ENCODE data around the gene FOXC2.
A peak's percentile ranks its signal among the peaks of the same experiment; 100 is the strongest.

Gene FOXC2

DNA sequence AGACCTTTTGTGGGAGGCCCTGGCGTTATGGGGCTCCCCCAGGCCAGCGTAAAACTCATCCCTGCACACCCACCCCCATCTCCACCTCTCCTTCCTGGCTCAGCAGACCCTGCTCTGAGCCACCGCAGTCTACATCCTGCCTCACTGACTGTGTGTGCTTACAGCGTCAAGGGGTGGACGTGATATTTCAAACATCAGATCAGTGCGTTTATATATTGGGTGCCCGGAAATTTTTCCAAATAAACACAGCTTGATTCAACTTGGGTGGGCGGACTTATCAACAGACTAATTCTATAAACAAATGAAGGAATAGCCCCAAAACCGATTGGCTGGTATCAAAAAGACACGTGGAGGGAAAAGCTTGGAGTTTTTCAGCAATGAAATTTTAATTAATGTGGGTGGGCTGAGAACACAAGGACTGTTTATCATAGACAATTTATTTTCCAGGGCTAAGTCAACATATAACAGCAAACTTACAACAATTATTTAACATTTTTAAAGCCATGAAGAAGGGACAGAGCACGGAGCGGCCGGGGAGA is 11.5 kb downstream of the FOXC2 start, which contains the start of gene FOXL1:
TSS of gene FOXL1 (plus strand) at position 489 of the 539 bp plus-strand sequence. CDS start 175 bp downstream, outside the sequence.
- TF ChIP-seq, protein P1, sequence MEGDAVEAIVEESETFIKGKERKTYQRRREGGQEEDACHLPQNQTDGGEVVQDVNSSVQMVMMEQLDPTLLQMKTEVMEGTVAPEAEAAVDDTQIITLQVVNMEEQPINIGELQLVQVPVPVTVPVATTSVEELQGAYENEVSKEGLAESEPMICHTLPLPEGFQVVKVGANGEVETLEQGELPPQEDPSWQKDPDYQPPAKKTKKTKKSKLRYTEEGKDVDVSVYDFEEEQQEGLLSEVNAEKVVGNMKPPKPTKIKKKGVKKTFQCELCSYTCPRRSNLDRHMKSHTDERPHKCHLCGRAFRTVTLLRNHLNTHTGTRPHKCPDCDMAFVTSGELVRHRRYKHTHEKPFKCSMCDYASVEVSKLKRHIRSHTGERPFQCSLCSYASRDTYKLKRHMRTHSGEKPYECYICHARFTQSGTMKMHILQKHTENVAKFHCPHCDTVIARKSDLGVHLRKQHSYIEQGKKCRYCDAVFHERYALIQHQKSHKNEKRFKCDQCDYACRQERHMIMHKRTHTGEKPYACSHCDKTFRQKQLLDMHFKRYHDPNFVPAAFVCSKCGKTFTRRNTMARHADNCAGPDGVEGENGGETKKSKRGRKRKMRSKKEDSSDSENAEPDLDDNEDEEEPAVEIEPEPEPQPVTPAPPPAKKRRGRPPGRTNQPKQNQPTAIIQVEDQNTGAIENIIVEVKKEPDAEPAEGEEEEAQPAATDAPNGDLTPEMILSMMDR (IDR thresholded peaks at IDR 0.05; ENCODE audit: poor library complexity, severe bottlenecking), result no peak
- H3K4me3 ChIP-seq (ENCODE audit: severe bottlenecking), result peak within 1 kb of the TSS; percentile 32
- DNase-seq (ENCODE audit: low spot score) (no peak), ATAC-seq (ENCODE audit: low read depth) (no peak)
- H3K27ac ChIP-seq (ENCODE audit: poor library complexity, severe bottlenecking), result peak within 1 kb of the TSS; percentile 83
- peaks cover 16% of the 10 kb centered on the region for H3K4me1 ChIP-seq (ENCODE audit: insufficient read depth, poor library complexity, severe bottlenecking)
- no peaks in the 10 kb centered on the region for H3K36me3 ChIP-seq (ENCODE audit: low read depth)
- H3K9me3 ChIP-seq (ENCODE audit: severe bottlenecking), result no peaks in the 10 kb centered on the region
- no peaks in the 10 kb centered on the region for H3K27me3 ChIP-seq (ENCODE audit: insufficient read depth, poor library complexity, severe bottlenecking)

DNA sequence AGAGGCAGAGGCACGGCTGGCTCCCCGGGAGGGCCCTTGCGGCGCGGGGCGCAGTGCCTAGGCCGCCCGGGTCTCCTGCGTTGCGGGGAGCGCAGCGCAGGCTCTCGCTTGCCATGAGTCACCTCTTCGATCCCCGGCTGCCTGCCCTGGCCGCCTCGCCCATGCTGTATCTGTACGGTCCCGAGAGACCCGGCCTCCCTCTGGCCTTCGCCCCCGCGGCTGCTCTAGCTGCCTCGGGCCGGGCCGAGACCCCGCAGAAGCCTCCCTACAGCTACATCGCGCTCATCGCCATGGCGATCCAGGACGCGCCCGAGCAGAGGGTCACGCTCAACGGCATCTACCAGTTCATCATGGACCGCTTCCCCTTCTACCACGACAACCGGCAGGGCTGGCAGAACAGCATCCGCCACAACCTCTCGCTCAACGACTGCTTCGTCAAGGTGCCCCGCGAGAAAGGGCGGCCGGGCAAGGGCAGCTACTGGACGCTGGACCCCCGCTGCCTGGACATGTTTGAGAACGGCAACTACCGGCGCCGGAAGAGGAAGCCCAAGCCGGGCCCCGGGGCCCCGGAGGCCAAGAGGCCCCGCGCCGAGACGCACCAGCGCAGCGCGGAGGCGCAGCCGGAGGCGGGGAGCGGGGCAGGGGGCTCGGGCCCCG is 12.1 kb downstream of the FOXC2 start:
- ATAC-seq (ENCODE audit: low read depth), result peak; percentile 63
- Histone ChIP-seq H3K4me1 (ENCODE audit: insufficient read depth, poor library complexity, severe bottlenecking) (peaks cover 16% of the 10 kb centered on the region), H3K27me3 (ENCODE audit: insufficient read depth, poor library complexity, severe bottlenecking) (no peaks in the 10 kb centered on the region), H3K9me3 (ENCODE audit: severe bottlenecking) (no peaks in the 10 kb centered on the region), H3K36me3 (ENCODE audit: low read depth) (no peaks in the 10 kb centered on the region), H3K4me3 (ENCODE audit: severe bottlenecking) (peak overlapping the region; percentile 32), H3K27ac (ENCODE audit: poor library complexity, severe bottlenecking) (peak overlapping the region; percentile 83)
- TF ChIP-seq, protein P1 (IDR thresholded peaks at IDR 0.05; ENCODE audit: poor library complexity, severe bottlenecking), result no peak
- no peak for DNase-seq (ENCODE audit: low spot score)

DNA sequence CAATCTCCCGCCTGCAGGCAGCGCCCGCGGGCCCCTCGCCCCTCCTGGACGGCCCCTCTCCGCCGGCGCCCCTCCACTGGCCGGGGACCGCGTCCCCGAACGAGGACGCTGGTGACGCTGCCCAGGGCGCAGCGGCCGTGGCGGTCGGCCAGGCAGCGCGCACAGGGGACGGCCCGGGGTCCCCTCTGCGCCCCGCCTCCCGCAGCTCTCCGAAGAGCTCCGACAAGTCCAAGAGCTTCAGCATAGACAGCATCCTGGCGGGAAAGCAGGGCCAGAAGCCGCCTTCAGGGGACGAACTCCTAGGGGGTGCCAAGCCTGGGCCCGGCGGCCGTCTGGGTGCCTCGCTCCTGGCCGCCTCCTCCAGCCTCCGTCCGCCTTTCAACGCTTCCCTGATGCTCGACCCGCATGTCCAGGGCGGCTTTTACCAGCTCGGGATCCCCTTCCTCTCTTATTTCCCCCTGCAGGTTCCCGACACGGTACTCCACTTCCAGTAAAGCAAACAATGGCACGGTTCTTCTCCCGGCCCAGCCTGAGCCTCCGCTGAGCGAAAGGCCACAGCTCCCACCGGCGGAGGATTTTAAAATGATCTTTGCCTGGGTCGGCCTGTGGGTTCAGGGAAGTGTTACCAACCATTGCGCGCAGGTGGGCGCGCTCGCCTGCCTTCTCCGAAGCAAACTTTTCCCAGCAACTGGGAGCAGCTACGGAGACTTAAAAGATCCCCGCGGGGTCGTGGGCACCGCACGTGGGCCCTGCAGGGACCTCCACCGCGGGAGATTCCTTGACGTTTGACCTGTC is 12.8 kb downstream of the FOXC2 start:
- DNase-seq (ENCODE audit: low spot score) (no peak), ATAC-seq (ENCODE audit: low read depth) (no peak)
- Histone ChIP-seq H3K36me3 (ENCODE audit: low read depth) (no peaks in the 10 kb centered on the region), H3K4me1 (ENCODE audit: insufficient read depth, poor library complexity, severe bottlenecking) (peaks cover 16% of the 10 kb centered on the region), H3K4me3 (ENCODE audit: severe bottlenecking) (peak overlapping the region; percentile 32), H3K27ac (ENCODE audit: poor library complexity, severe bottlenecking) (peak overlapping the region; percentile 83), H3K9me3 (ENCODE audit: severe bottlenecking) (no peaks in the 10 kb centered on the region), H3K27me3 (ENCODE audit: insufficient read depth, poor library complexity, severe bottlenecking) (no peaks in the 10 kb centered on the region)
- TF ChIP-seq, protein P1 (IDR thresholded peaks at IDR 0.05; ENCODE audit: poor library complexity, severe bottlenecking), result no peak

DNA sequence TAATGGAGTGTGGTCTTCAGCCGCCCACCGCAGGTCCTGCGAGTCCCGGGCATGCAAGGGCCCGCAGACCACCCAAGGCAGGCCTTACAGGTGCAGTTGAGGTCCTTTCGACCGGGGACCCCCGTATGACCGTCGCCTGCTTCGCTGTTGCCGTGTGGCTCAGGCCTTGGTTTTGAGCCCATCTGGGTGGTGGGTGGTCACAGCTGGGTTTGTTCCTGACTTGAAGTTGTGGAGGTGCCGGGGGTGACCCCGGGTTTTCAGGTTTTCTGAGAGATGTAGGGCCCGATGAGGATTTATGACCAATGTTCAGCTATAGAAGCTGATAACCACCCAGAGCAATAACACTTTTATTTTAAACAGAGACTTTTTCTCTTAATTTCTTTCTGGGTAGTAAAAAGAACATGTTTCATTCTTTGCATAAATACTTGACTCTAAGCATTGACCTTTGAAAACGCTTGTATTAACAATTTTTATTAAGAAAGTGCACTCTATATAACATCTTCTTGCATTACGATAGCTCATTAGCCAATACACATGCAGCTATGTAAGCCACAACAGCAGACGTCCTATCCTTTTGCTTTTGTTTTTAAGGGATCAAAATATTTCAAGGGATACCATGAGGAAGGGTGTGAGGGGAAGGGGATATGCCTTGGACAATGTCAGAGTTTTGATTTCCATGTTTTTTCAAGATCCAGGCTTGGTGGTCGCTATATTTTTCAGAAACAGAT is 13.6 kb downstream of the FOXC2 start:
- DNase-seq (ENCODE audit: low spot score), result no peak
- Histone ChIP-seq H3K36me3 (ENCODE audit: low read depth) (no peaks in the 10 kb centered on the region), H3K4me1 (ENCODE audit: insufficient read depth, poor library complexity, severe bottlenecking) (peaks cover 16% of the 10 kb centered on the region), H3K27me3 (ENCODE audit: insufficient read depth, poor library complexity, severe bottlenecking) (no peaks in the 10 kb centered on the region), H3K4me3 (ENCODE audit: severe bottlenecking) (peak overlapping the region; percentile 32), H3K27ac (ENCODE audit: poor library complexity, severe bottlenecking) (no peak overlapping the region), H3K9me3 (ENCODE audit: severe bottlenecking) (no peaks in the 10 kb centered on the region)
- TF ChIP-seq, protein P1 (IDR thresholded peaks at IDR 0.05; ENCODE audit: poor library complexity, severe bottlenecking), result no peak
- no peak for ATAC-seq (ENCODE audit: low read depth)

Measured in RWPE2 (cell line).